NCI-H2171 treated with DMSO at 0.1 percent for 48 hours (cell line): ENCODE results near the gene AUTS2.
"Not testable (repeated sequence)": the region's sequence is repeated elsewhere in the genome, so short reads cannot be mapped to it uniquely, and the experiment has no call there.

Experiments used
- DNase-seq: peaks from one replicate; lab custom pipeline; 2025; lab: John Stamatoyannopoulos, UW

The AUTS2 gene

DNA sequence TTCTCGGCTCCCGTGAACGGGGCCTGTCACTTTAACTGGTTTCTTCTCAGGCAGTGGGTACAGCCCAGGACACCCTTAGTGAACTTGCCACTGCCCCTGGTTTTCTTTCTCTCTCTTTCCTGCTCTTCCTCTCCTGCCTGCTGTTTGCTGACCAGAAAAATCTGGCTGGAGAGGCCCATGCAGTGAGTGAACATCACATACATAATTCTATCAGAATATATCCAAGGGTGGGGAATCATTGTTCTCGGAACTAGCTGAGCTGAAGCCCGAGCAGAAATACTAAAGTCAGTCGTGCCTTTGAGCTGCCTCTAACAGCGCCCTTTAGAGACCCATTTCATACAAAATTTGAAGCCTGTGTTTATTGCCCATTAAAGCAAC lies 1032.2 kb downstream of the AUTS2 start:
- no peak for DNase-seq

DNA sequence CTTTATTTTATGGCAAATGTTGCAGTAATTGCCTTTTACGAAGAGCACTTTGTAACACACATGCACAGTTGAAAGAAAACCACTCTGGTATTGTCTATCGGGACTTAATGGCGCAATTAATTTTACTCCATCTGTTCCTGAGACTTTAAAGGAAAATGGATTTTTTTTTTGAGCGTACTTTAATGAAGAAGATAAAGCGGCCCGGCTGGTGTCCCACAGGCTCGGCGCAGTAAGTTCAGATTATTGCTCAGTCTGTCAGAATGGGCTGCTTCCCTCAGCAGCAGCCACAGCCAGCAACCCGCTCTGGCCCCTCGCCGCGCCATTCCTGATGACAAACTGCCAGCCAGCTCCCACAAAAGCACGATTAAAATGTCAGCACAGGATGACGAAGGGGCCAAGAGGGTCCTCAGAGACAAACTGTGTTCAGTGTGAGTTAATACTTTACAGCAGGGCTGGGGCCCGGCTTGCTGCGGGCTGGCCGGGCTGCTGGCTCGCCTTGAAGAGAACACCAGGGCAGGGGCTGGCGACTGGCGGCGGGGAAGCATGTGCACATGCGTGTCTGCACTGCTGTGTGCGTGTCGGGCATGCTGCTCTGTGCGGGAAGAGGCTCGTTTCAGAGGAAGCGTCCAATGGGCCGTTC lies 1032.7 kb downstream of the AUTS2 start:
- peak; percentile 85 for DNase-seq

DNA sequence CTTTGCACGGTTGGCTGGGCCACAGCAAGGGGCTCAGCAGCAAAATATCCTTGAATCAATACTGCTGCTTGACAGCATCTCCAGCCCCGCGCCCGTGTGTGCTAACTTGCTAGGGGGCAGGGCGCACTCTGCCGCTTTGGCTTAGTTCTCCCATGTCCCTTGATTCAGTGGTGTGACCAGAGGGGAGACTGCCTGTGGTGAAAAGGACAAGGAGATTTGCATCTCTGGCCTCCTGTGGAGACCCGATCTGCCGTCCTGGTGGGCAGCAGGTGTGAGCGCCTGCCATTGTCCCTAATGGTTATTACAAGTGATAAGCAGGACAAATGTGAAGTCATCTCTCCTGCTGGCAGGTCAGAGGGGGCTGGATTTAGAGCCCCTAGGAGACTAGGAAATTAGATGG lies 1033.4 kb downstream of the AUTS2 start:
- DNase-seq = no peak

DNA sequence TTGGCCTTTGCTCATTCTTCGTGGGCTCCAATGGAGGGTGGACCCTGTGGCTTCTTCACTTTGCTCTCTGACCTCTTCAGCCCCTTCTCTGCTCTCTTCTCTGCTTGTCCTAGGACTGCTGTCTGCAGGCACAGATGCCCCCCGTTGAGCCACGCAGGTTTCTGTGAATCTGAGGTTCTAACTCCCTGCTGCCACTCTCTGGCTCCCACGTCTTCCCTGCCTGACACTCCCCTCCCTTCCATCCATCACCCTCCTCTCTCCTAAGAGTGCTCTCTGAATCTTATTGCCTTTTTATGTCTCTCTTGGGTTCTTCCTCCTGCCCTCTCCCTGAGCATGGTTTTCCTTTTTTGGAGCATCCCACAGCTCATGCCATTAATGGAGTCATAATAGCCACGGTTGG lies 1034.1 kb downstream of the AUTS2 start:
- peak; percentile 36 for DNase-seq

DNA sequence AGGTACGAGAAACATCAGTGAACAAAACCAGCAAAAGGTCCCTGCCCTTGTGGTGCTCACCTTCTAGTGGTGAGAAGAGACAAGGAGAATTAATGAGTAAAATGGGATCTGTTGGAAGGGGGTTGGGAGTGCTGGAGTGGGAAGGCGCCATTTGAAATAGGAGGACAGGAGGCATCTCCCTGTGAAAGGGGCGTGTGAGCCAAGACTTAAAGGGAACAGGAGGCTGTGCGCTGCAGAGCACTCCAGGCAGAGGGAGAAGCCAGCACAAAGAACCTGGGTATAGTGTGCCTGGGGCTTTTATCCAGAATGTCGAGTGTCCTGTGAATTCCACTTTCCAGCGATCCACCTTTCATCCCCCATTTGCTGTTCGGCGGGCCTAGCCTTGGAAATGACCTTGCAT lies 1035.8 kb downstream of the AUTS2 start:
- DNase-seq = no peak

DNA sequence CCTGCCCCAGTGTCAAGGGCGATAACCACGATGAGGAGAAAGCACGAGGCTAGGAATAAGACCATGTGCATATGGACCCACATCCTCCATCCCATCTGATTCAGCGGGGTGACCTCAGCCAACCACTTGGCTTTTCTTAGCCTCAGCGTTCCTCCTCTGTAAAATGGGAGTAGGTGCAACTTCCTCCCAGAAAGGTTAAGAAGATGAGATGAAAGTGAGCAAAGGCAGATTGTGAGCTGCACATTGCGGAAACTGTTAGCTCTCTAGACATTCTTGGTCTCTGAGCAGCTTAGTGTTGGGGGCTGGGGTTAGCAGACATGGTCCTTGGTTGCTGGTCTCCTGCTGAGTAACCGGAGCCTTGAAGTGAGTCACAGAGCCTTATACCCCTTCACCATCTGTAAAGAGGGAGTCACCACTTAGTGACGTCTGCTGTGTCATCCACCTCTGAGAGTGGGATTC lies 1036.4 kb downstream of the AUTS2 start:
- no peak for DNase-seq

DNA sequence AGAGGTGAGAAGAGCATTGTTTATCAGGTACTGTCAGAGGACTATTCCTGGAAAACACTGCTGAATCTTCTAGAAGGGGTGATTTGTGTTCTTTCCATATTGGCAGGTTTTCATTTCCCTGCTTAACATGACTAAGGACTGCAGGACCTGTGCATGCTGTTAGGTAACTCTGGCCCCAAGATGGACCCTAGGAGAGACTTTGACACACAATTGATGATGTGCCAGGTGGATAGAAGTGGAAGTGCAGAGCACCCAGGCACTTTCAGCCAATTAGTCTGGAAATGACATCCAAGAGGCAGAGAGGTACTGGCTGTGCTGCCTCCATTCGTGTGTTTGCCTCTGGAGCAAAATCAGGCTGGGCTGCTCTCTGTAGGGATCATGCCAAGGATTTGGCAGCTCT lies 1037.4 kb downstream of the AUTS2 start:
- no peak for DNase-seq

DNA sequence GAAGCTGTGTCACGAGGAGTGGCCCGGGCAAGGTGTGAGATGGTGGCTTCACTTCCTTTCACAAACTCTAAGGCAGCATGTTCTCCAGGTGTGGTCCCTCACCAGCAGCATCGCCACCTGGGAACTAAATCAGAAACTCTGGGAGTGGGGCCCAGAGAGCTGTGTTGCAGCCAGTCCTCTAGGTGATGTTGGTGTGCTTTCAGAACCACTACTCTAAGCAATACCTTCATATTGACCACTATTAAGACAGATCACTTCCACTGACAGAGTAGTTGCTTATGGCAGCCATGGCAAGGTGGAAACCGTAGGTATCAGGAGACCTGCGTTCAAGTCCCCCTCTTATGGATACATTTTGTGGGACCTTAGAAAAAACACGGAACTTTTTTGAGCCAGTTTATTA lies 1037.9 kb downstream of the AUTS2 start:
- no peak for DNase-seq

DNA sequence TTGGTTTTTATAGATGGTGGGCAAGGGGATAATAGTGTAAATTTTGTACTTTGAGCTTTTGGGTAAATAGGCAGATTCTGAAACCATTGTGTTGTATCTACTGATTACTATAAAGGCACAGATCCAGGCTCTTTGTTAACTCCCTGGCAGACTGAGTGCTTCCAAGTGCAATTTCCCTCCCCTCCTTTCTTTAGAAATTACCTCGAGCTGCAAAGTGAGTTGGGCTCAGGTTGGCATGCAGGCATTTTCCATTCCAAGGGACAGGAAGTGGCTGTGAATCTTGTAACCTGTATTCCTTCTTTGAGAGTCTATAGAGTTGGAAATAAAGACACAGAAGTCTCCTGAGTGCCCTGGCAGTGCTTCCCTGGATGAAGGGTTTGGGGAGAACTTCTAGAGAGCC lies 1039.5 kb downstream of the AUTS2 start:
- no peak for DNase-seq

DNA sequence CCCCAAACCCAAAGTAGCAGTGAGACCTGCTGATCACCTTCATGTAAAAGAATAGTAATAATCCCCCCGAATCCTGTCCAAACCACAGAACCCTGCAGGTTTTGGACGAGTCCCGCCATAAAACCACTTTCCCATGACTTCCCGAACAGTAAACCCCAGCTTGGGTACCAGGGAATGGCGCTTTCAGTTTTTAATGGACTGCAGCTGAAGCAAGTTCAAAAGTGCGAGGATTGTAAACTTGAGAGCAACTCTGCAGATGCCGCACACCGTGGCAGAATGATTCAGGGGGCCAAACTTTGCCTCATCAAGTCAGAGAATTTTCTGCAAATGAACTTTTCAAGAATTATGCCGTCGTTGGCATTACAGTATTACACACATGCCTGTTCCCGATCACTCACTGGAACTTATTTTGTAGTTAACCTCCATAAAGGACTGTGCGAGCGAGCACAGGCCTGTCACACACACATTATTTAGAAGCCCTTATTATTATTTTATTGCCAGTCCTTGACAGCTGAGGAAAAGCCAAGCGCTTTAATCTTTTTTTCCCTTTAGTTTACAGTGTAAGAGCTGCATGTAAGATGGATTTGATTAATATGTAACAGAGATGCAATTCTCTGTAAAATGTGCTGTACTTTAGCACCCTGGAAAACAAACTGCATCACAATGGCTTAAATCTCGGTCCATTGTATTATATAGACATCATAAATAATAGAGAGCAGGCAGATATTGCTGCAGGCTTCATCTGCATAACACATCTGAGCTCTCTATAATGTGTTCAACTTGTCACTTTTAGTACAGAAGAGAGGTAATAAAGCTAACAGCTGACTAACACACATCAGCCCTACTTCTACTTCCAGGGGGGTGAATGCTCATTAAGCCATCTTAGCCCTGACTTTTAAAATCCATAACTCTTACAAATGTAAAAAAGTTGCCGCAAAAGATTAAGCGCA lies 1040.2 kb downstream of the AUTS2 start:
- DNase-seq = no peak

DNA sequence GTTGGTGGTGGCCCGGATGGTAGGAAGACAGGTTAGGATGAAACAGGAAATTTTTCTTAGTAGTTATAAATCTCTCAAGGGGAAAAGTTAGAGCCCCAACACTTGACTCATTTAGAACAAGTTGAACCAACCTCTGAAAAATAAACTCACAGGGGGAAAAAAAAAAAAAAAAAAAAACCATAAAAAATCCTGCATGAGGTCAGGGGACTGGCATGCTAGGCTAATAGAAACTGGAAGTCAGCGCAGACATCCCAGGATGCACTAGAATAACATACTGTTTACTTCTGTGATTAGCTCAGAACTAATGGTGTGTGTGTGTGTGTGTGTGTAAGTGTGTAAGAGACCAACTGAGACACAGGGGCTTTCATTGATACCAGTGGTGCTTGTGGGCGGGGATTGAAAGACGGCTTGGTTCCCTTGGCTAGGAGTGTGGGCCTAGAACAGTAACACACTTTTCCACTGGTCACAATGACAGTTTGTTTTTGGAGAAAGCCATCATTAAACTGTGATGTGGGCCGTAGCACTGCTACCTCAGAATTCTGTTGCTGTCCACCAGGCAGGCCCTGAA lies 1042.1 kb downstream of the AUTS2 start:
- DNase-seq = no peak

DNA sequence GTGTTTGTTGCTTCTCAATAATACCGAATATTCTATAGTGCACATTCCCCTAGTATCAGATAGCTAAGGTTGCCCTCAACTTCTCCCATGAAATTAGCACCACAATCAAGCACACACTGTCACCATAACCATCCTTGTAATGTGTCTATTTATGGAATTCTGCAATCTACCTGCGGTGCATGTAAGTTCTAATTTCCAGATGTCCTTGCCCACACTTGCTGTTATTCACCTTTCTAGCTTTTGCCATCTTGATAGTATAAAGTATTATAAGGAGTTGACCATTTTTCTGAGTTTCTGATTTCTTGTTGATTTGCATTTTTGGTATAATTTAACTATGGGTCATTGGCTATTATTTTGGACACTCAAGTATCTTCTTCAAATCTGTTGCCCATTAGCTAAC lies 1043.6 kb downstream of the AUTS2 start:
- DNase-seq = no peak

DNA sequence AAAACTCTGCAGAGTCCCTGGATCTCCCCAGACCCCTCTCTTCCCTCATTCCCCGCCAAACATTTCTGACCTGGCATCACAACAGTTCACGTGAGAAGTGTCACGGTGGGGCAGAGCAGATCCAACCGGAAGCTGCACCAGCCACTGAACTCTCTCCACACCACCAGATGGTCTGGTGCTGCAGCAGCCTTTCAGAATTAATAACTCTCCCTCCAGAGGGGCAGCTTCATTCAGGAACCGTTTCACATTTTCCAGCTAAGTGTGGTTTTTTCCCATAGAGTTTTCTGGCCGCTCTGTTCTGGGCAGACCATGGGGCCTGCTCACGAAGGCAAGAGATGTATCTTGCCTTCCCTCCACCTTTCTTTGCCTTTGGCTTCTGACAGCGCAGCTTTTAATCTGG lies 1047.0 kb downstream of the AUTS2 start:
- DNase-seq = no peak

DNA sequence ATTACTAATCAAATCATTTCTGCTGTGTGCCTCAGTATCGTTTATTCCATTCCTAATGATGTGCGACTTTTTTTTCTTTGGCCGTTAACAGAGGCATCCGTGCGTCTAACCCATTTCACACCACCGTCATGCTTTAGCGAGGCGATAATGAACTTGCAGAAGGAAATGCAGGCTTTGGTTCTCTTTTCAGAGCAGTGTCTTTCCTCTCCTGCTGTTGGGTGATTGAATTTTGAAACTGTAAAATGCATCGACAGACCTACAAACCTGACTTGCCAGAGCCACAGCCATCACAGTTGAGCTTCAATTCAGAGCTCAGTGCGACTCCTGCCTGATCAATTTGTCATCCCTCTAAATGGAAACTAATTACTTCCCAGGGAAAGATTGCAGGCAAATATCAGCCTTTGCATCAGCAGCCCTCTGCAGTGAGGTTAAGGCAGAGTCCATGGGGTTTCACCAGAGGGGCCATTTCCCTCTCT lies 1047.6 kb downstream of the AUTS2 start:
- no peak for DNase-seq

DNA sequence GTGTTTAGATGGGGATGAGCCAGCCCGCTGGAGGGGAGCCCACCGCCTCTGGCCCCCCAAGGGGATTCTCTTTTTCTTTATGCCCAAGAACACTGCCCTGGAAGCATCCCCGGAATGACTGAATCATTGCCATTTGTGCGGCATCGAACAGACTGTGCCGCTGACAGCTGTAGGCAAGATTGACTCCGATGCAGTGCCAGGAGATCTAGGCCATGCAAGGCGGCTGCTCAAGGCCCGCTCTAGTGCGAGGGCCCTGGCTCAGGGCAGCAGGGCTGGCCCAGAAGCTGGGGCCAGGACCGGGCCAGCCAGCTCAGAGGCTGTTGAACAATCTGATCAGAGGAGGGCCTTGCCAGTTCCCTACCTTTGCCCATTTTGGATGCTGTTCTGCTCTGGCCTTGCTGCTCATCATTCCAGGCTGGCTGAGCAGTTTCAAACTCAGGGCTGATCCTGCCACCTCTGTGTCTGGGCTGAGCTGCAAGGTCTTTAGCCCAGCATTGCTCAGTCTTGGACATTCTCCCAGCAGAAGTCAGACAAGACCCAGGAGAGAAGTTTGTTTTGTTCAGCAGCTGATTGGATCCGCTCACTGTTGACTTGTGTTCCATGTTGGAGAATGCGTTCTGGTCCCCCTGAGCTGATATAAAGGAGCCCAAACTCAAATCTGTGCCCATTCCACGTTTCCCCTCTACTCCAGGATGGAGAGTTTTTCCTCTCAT lies 1048.4 kb downstream of the AUTS2 start:
- no peak for DNase-seq

DNA sequence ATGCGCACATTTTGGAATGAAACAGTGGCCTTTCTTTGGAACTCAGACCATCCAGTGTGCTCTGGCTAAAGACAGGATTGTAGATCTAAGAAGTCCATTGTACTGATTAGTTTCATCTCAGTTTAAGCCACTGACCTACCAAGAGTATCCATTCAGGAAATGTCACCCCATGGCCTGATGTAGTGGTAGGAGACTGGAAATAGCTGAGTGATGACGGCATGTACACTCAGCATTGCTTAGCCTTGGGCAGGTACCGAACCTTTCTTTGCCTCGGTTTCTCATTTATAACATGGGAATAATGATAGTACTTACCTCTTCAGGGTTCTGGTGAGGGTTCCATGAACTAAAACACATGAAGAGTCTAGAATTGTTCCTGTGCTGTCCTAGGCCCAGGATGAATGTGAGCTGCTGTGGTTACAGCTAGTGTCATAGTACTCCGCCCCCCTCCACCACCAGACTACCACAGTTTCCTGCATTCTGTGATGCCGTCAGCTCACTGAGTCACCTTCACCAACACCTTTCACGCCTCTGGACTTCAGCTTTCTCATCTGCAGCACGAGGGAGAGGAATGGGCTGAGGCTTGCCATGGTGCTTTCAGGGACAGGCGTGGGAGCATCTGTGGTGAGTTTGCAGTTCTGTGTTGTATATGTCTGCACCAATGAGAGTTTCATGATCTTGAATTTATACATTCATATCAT lies 1049.7 kb downstream of the AUTS2 start:
- no peak for DNase-seq

DNA sequence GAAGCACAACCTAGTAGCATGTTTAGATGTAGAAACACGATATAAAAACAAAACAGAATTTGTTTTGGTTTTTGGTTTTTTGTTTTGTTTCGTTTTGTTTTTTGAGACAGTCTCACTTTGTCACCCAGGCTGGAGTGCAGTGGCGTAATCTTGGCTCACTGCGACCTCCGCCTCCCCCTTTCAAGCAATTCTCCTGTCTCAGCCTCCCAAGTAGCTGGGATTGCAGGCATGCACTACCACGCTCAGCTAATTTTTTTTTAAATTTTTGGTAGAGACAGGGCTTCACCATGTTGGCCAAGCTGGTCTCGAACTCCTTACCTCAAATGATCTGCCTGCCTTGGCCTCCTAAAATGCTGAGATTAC lies 1050.2 kb downstream of the AUTS2 start:
- not testable (repeated sequence) for DNase-seq

DNA sequence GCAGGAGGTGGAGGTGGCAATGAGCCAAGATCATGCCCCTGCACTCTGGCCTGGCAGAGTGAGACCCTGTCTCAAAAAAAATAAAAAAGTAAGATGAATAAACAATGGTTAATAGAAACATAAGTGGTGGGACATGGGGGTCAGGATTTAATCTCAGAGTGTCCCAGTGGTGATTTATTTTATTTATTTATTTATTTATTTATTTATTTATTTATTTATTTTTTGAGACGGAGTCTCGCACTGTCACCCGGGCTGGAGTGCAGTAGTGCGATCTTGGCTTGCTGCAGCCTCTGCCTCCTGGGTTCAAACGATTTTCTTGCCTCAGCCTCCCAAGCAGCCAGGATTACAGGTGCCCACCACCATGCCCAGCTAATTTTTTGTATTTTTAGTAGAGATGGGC lies 1051.0 kb downstream of the AUTS2 start:
- no peak for DNase-seq

DNA sequence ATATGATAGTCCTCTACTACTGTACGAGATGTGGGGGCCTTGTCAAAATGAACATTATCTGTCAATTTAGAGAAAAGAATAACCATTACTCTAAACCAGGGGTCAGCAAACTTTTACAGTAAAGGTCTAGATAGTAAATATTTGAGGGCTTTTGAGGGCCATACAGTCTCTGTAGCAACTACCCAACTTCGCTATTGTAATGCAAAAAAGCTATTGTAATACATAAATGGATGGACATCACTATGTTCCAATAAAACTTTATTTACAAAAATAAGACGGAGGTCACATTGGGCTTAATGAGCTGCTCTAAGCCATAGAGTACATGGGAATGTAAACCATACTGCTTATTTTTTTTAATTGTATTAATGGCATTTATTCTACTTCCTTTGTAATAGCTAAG lies 1055.9 kb downstream of the AUTS2 start:
- no peak for DNase-seq

DNA sequence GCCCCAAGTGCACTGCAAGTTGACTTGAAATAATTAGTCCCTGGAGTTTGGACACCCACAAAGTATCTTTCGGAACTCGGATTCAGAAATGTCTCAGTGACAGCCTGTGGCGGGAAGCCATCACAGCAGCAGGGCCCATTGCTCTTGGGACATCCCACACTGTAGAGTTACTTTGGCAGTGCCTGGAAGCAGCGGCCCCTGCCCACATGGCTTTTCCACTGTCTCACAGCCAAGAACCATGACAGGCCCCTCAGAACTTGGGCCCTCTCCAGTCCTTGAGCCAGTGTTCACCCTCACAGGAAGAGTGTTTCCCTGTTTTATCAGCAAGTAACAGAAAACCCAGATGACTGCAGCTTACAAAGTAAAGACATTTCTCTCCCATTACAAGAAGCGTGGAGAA lies 1056.7 kb downstream of the AUTS2 start:
- no peak for DNase-seq

DNA sequence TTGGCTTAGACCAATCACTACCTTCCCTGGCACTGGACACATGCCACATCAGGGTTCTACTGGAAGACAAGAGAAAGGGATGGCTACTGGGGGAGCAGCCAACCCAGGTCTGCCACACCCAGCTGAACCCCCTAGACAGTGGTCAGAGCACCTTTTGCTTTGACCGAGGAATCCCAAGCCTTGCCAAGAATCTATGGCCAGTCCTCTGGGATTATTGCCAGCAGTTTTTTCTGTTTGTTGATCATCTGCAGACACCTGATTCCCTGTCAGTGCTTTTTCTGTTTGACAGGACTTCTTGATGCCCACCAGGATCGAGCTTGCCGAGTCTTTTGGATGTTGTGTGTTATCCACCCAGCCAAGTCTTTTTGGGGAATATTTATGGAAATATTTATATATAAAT lies 1057.4 kb downstream of the AUTS2 start:
- no peak for DNase-seq

DNA sequence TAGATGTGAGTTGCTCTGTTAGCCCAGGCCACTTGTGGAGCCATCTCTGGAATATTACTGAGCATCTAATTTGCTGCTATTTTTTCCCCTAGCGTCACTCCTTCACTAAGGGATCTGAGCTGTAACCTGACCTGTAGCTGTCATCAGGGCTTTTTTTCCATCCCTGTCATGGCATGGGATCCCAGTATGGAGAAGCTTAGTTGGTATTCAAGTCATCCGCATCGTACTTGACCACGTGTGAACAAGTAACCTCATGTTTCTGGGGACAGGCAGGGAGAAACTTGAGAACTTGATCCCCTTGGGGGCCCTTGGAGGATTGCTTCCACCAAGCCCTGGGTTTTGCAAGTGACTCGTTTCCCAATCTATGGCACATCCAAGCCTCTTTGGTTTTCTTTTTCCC lies 1059.3 kb downstream of the AUTS2 start:
- peak; percentile 75 for DNase-seq
